Activated CD8-positive, alpha-beta memory T cell treated with anti-CD3 and anti-CD28 coated beads, Interleukin-2, amount 50 U/mL, for 24 hours (primary cell): ENCODE data around the gene AMPD3.

Source experiments
- DNase-seq: peaks from one replicate; pipeline ENCODE4 v3.0.0-alpha.2; 2020; ENCODE audit errors: extremely low read depth

Gene AMPD3

DNA sequence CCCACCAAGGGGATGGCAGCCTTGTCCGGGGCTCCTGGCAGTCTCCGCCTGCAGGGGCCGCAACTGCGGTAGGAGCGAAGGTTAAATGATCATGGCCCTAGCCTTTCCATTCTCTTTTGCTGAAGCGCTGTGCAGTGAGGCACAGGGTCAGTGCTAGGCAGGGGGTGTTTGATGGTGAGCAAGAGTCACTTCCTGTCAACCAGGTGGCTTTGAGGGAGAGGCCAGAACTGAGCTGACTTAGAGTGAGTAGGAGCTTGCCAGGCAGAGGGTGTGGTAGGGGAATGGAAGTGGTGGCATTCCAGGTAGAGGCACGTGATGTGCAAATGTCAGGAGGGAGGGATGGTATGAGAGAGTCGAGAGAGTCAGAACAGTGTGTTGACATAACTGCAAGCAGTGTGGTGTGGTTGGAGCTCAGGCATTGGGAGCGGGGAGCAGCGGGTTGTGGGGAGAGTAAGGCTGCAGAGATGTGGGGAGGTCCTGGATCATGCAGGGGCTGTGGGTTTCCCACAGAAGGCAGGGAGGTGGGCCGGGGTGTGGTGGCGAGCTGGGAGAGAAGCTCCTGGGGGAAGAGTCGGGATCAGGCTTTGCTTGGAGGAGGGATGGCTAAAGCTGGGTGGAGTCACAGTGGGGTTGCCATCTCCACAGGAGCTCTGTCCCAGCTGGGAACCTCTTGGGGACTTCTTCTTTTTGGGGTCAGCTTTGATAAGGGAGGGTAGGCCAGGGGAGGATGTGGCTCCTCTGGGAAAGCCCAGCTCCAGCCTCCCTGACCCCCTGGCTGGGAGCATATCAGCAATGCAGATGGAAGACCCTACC lies 33.3 kb downstream of the AMPD3 start:
- no peak for DNase-seq

DNA sequence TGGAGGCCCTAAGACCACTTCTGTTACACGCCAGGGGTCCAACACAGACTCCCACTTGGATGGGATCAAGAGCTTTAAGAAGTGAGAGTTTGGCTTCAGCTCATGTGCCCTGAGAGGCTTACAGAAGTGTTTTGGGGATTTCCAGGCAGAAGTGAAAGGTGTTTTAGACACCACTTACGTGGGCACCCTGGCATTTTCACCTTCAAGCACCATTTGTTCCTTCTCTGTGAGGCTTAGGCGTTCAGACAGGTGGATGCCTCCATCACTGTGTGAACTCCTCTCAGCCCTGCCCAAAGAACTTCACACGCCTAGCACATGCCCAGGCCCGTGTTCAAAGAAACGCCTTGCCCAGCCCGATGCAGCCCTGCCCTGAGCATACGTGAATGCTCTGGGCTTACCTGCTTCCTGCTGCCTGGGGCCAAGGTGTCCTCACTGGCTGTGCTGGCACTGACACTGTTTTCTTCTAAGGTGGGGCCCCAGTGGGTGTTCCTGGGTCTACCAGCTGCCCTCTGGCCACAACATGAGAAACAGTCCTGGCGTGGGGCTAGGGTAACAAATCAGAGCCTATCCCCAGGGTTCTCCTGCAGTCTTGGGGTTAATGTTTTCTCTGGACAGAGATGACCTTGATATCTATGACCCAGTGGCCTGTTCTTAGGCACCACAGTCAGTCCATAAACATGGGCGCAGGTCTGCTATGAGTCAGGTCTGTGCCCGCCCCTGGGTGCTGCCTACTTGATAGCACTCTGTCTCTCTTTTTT lies 34.0 kb downstream of the AMPD3 start:
- DNase-seq: no peak

DNA sequence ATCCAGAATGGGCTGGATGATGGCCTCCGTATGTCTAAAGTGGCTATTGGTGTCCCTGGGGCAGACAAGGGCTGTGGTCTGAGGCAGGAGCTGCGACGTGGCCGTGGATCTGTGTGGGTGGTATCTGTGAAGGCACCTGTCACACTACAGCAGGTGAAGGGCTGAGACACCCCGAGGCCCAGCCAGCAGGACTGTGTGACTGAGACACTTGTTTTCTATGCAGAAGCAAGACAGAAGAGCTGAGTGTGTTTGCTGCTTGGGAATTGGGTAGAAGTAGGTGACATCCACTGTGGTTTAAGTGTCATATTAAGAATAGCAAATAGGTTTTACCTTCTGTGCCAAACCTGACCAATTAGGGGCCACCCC lies 35.0 kb downstream of the AMPD3 start:
- DNase-seq: no peak

- DNase-seq: no peak
Observed at GRCh38 chr11:10490398-10491241, 35.6 kb downstream of the AMPD3 start.

DNA sequence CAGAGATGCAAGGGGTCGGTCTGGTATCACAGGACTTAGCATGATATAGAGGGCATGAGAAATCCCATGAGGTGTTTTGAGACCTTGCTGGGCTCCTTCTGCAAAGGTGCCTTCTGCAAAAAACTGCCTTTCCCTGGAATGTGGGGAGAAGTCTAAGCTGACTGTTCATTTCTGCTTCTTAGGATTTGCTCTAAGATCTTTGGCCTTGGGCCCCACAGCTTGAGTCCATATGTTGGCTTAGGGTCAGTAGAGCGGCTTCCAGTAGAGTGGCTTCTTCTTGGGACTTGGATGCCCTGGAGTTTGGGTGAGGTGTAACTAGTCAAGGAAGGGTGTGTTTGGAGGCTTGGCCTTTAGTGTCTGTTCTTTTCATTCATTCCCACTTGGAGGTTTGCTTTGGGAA lies 37.0 kb downstream of the AMPD3 start:
- DNase-seq: no peak

- DNase-seq: no peak
Observed at GRCh38 chr11:10493041-10493663, 38.1 kb downstream of the AMPD3 start.

DNA sequence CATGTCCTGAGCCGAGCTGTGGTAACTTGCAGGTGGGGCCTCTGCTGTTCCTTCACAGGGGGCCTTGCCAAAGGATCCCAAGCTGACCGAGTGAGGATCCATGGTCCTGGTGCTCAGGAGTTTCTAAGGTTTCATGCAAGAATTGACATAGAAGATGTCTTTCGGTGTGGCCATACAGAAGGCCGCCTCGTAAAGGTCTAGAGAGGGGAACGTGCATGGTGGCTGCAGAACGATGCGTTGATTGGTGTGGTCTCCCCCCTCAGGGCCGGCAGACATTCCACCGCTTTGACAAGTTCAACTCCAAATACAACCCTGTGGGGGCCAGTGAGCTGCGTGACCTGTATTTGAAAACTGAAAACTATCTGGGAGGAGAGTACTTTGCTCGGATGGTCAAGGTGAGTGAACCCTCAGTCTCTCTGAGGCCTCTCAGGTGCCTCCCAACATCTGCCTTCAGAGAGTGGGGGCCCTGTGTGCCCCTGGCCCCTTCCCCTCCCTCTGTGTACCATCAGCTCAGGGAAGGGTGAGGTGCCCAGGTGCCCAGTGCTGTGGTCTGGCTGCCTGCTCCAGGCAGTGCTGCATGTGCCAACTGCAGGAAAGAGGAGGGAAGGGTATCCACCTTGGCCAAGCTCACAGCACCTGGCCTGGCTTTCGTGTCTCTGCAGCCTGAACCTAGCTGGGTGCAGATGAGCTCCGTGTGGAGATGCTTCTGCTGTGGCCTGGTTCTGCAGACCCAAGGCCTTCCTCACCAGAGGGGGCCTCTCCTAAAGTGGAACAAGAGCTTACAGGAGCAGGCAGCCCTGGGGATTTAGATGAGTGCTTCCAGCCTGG lies 39.8 kb downstream of the AMPD3 start:
- DNase-seq: no peak

GRCh38 chr11:10495464-10495786 lies 40.4 kb downstream of the AMPD3 start:
- DNase-seq: no peak

GRCh38 chr11:10496296-10496936 lies 41.4 kb downstream of the AMPD3 start:
- no peak for DNase-seq

DNA sequence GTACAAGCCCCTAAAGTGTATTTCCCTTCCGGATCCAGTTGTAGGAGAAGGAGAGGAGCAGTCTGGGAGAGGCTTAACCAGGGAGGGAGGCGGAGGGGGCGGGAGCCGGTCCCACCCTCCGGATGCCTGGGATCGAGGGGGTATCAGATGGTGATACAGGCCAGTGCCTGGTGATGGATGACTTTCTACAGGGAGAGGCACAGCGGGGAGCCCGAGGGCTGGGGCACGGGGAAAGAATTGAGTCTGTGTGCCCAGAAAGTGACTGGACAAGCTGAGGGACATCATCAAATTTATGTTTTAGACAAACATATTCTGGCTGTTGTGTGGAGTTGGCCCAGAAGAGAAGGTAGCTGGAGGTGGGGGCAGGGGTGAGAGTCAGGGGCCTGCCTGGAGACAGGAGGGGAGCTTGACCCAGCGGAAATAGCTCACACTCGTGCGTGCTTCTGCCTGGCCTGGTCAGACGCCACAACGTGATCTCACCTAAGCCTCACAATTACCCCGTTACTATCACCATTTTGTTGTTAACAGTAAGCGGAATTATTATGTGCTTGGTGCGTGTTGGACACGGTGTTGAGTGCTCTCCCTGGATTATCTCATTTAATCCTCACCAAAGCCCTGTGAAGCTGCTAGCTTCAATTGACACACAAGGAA lies 42.4 kb downstream of the AMPD3 start:
- DNase-seq: no peak

DNA sequence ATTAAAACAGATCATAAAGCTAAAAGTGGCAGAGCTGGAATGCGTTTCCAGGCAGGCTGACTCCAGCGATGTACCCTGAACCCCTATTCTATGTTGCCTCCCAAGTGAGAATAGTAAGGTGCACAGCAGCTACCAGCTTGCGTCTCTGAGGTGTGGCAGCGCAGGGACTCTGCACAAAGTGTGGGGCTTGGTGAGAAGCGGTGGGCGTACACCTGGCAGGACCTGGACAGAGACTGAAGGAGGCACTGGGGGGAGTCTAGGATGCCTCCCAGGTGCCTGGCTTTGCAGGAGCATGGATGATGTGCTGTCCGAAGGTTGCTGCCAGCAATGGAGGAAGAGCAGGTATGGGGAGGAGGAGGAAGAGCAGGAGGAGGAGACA lies 42.9 kb downstream of the AMPD3 start:
- DNase-seq: no peak

DNA sequence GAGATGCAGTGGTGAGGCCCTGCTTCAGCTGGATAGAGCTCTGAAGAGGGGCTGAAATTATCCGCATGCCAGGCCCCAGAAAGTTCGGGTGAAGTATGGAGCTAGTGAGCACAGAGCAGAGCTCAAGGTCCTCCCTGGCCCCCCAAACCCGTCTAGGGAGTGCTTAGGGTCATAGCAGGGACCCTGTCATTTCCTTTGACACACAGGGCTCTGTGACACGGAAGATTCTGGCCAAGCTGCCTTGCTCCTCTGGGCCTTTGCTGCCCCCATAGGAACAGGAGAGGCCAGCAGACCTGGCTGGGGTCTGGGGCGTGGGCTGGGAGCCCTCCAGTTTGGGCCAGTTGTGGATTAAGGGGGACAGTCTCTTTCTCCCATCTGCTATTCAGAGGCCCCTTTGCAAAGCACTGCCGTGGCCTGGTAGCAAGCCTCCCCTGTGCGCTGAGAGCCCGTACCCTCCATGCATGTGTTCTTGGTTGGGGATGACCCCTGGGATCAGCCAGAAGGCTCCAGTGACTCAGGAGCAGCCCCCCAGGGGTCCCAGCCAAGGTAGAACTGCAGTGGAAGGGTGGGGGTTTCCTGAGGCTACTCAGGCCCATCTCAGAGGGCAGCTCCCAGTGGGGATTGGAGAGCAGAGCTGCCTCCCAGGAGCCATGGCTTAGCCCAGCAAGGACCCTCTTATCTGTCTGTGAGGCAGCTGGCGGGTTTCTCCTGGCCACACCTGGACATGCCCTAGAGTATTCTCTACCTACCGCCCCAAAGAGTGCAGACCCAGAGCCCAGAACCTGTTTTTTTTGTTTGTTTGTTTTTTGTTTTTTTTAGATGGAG lies 43.6 kb downstream of the AMPD3 start:
- no peak for DNase-seq

DNA sequence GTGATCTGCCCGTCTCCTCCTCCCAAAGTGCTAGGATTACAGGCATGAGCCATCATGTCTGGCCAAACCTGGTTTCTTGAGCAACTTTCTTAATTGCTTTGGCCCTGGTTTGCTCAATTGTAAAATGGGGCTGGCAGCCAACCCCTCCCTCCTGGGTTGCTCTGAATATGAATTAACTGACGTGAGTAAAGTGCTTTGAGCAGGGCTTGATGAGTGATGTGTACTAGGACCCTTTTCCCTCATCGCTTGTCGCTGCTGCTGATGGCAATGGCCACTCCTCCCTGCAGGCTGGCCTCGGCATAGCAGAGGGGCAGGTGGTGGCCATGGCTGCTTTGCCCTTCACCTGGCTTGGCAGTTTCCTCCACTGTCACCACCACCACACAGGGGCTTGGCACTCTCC lies 44.4 kb downstream of the AMPD3 start:
- no peak for DNase-seq

DNA sequence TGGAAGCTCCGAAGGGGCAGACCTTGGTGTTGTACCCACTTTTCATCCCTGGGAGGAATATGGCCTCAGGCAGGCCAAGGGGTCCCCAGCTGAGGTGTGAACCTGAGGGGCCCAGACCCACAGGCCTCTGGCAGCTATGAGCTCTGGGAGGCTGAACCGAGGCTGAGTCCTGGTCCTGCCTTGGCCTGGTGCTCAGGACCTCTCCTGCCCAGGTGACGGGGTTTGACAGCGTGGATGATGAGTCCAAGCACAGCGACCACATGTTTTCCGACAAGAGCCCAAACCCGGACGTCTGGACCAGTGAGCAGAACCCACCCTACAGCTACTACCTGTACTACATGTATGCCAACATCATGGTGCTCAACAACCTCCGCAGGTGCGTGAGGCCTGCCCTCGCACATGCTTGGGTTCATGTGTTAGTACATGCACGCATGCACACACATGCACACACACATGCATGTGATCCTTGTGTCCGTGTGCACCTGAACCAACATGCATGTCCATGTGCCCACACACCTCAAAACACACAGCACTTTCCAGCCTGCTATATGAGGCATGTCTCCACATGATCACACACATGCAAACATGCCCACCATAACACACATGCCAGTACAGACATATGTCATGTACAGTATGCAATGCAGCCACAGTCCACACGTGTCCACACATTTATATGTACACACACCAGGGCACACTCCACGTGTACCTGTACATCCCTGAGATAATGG lies 45.0 kb downstream of the AMPD3 start:
- no peak for DNase-seq

- no peak for DNase-seq
Observed at GRCh38 chr11:10500757-10501684, 46.0 kb downstream of the AMPD3 start.

GRCh38 chr11:10502065-10502680 lies 47.1 kb downstream of the AMPD3 start:
- no peak for DNase-seq

DNA sequence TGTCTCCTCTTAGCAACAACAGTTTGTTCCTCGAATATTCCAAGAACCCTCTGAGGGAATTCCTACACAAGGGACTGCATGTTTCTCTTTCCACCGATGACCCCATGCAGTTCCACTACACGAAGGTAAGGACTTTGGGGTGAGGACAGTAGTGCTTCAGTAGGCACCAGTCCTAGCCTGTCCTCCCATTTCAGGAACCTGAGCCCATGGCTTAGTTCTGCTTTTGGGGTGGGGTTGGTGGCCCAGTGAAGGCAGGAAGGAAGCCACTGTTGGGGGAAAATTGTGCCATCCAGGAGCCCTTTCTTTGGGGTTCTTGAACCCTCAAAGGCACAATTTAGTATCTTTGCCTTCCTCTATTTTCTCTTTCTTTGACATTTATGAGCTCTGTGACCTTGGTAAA lies 47.7 kb downstream of the AMPD3 start:
- DNase-seq: no peak
